C4-2B (cell line): Measurements from ENCODE around the gene PACRG.

Experiments
- H3K27ac ChIP-seq: fragments of 450-650 bp; 2 replicates; pipeline ENCODE4 v1.5.1; 2017
- ZFX ChIP-seq: fragments of 450-650 bp; IDR thresholded peaks from 2 replicates; pipeline ENCODE4 v1.6.1; 2017
- TF ChIP-seq, protein P1 (sequence below): fragments of 450-650 bp; conservative IDR thresholded peaks from 2 replicates; pipeline ENCODE4 v1.5.1; 2017; ENCODE audit warnings: mild to moderate bottlenecking

The PACRG gene

DNA sequence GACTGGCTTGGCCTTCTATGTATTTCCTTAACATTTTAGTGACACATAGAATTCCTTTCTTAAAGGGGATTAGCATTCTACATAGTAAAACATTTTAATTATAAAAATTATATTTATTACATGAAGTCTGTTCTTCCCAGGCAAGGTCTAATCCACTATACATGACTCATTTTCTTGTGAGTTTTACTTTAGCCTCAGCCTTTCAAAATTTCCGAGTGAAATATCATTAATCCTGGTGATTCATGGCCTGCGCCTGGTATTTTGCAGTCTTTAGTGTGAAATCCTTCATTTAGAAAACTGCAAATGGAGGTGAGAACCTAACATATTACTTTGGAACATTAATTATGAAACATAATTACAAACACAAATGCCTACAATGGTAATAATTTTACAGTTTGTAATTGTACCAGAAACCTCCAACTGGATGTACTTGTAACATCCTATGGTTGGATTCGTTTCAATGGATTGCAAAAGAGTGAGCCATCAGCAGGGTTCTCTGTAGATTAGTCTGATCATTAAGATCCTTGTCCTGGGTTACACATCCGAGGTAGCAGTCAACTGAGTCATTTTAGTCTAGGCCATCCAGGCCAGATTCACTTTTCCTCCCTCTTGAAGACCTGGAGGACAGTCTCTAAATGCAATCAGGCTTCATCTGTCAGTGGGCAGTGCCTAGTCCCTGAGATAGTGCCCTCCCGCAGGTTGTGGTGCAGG lies 272.0 kb downstream of the PACRG start:
- TF ChIP-seq ZFX, result no peak
- TF ChIP-seq, protein P1, sequence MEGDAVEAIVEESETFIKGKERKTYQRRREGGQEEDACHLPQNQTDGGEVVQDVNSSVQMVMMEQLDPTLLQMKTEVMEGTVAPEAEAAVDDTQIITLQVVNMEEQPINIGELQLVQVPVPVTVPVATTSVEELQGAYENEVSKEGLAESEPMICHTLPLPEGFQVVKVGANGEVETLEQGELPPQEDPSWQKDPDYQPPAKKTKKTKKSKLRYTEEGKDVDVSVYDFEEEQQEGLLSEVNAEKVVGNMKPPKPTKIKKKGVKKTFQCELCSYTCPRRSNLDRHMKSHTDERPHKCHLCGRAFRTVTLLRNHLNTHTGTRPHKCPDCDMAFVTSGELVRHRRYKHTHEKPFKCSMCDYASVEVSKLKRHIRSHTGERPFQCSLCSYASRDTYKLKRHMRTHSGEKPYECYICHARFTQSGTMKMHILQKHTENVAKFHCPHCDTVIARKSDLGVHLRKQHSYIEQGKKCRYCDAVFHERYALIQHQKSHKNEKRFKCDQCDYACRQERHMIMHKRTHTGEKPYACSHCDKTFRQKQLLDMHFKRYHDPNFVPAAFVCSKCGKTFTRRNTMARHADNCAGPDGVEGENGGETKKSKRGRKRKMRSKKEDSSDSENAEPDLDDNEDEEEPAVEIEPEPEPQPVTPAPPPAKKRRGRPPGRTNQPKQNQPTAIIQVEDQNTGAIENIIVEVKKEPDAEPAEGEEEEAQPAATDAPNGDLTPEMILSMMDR, result no peak
- no peak overlapping the region for H3K27ac ChIP-seq

DNA sequence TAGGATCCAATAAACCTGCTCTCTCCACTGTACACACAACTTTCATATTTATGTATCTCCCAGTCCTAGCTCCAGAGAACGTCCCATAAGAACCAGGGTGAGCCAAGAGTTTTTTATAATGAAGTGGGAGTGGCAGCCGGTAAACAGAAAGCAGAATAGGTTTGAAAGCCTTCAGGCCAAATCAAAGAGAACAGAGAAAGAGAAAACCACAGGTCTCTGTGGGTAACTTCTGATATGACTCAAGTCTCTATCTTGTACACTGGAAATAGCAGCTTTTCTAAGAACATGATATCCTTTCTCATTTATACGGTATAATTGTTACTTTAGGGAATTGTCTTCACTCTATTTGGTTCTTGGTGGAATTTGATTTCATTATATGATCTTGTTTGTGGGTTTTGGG lies 273.6 kb downstream of the PACRG start:
- H3K27ac ChIP-seq, result no peak overlapping the region
- no peak for TF ChIP-seq ZFX
- TF ChIP-seq, protein P1, result no peak

DNA sequence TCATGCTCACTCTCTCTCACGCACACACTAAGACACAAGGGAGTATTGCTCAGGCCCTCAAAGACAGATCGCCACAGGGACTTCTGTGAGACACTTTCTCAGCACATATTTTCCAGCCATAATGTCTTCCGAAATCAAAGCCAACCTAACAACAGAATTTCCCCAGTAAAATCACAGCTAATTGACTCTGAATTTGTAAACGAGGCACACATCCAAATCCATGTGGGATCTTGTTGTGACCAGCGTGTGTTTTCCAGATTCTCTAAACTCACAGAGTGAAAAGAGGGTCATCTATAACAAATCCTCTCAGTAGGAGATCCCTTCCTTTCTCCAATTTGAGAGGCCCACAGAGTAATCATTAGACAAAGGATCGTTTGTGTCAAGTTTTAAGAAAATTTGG lies 280.4 kb downstream of the PACRG start:
- TF ChIP-seq, protein P1, result no peak
- TF ChIP-seq ZFX, result no peak
- no peak overlapping the region for H3K27ac ChIP-seq

DNA sequence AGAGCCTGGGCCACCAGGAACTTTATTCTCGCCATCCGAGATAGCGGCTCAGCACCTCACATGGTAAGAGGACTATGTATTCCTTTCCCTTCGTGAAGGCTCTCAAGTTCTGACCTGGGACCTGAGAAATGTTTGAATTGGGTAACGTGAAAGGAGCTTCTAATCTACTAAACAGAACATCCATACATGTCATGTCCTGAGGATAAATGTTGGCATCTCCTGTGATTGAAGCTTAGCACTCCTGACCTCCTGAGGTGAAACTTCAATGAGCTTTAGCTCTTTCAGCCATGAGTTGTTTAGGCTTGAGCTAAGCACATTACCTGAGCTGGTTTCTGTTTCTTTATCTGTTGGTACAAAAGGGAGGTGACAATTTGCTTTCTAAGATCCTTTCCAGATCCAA lies 280.9 kb downstream of the PACRG start:
- TF ChIP-seq, protein P1, result no peak
- TF ChIP-seq ZFX, result no peak
- no peak overlapping the region for H3K27ac ChIP-seq

DNA sequence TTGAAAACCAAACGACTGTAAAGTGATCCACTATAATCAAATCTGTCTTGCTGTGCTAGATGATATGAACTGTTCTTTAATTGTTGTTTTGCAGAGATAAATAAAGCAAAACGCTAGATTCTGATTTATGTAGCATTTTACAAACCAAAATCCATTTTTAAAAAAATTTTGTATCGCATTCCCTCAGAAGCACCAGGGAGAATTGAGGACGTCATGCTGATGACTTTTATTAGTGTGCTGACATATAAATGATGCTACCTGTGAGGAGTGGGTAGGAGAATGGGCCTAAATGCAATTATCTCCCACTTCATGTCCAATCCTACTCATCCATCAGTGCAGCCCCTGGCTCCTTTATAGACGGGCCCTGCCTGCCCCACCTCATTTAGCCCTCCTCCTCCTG lies 282.4 kb downstream of the PACRG start:
- no peak for TF ChIP-seq ZFX
- TF ChIP-seq, protein P1, result no peak

DNA sequence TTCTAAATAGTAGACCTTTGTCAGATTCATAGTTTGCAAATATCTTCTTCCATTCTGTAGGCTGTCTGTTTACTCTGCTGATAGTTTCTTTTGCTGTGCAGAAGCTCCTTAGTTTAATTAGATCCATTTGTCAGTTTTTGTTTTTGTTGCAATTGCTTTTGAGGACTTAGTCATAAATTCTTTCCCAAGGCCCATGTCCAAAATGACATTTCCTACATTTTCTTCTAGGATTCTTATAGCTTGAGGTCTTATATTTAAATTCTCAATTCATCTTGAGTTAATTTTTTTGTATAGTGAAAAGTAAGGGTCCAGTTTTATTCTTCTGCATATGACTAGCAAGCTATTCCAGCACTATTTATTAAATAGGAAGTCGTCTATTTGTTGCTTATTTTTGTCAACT lies 287.0 kb downstream of the PACRG start:
- TF ChIP-seq, protein P1, result no peak
- TF ChIP-seq ZFX, result no peak
- H3K27ac ChIP-seq, result no peak overlapping the region

More for the DNA sequence above, 282.4 kb downstream of the PACRG start:
- no peak overlapping the region for H3K27ac ChIP-seq

DNA sequence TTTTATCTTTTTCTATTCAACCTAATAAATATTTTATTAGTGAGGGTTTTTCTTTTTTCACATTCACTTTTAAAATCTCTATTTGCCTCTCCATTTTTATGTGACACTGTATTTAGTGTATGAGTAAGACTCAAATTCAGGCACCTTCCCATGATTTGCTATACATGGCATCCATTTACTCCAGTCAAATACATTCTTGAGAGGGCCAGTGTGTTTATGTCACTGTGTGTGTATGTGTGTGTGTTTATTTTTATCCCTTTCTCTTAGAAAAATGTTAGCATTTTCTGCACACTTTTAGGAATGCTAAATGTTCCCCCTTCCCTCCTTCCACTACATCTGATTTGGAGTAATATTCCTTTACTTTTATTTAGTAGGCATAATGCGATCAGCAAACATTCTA lies 290.0 kb downstream of the PACRG start:
- no peak for TF ChIP-seq ZFX
- TF ChIP-seq, protein P1, result no peak
- no peak overlapping the region for H3K27ac ChIP-seq
